Esophagus muscularis mucosa (tissue), 4 donors: ENCODE results near the gene FGD6. TPM values are rescaled to one million over a fixed set of nuclear protein-coding genes. Genes with fewer than 3 reads are reported as not detected.
A peak's percentile ranks its signal among the peaks of the same experiment; 100 is the strongest.

Experiments
- DNase-seq: peaks from one replicate; pipeline ENCODE4 v3.0.0-alpha.2; 2017; ENCODE audit errors: extremely low spot score
- H3K27ac ChIP-seq, 4 donors: fragments of 200-600 bp; sonication (generic); replicated peaks in 1 of 4; 1 replicate in 3 of 4; 2 replicates in 1 of 4; pipeline ENCODE4 v1.5.1; 2016 to 2019; ENCODE audit warnings: mild to moderate bottlenecking in 1 of 4
- H3K27me3 ChIP-seq, 4 donors: fragments of 200-600 bp; sonication (generic); one replicate each; pipeline versions ENCODE4 v1.5.1 to v1.6.0; 2016 to 2019
- H3K36me3 ChIP-seq, 4 donors: fragments of 200-600 bp; sonication (generic); one replicate each; pipeline ENCODE4 v1.5.1; 2016 to 2019
- H3K4me1 ChIP-seq, 4 donors: fragments of 200-600 bp; sonication (generic); one replicate each; pipeline ENCODE4 v1.5.1; 2016 to 2019
- H3K4me3 ChIP-seq, 4 donors: fragments of 200-600 bp; sonication (generic); 1 replicate in 2 of 4; 2 replicates in 2 of 4; pipeline ENCODE4 v1.5.1; 2016 to 2019; ENCODE audit warnings: mild to moderate bottlenecking in 4 of 4, moderate library complexity in 1 of 4
- H3K9me3 ChIP-seq, 4 donors: fragments of 200-600 bp; sonication (generic); 1 replicate in 3 of 4; 2 replicates in 1 of 4; pipeline ENCODE4 v1.5.1; 2016 to 2019
- EP300 ChIP-seq: sonication (generic); formaldehyde crosslinking; IDR thresholded peaks from one replicate; pipeline ENCODE4 v1.6.1; 2017; ENCODE audit warnings: antibody characterized with exemption
- POLR2A ChIP-seq: fragments of 450-650 bp; IDR thresholded peaks from one replicate; pipeline ENCODE4 v1.6.1; 2017; ENCODE audit warnings: antibody characterized with exemption, moderate library complexity, mild to moderate bottlenecking, low read depth
- POLR2AphosphoS5 ChIP-seq, 2 donors: sonication (generic); formaldehyde crosslinking; IDR thresholded peaks; one replicate each; pipeline ENCODE4 v1.6.1; 2017; ENCODE audit warnings: antibody characterized with exemption in 2 of 2
- WGBS: methylation state at CpG from one replicate; pipeline ENCODE4 v1.1.5; 2018; 5-methylcytosine and 5-hydroxymethylcytosine counted together
- intact Hi-C: fragments of 100-400 bp; cut with DNase I; formaldehyde crosslinking; loops from one replicate; pipeline ENCODE4 v1.15.1; 2023
- total RNA-seq, 4 donors: library from RNA; depleted of rRNA; stranded (reverse); fragments of >200 nt; gene quantifications; one replicate each; pipeline versions ENCODE4 v1.1.0 to v1.2.1, GENCODE V29; 2016
- TF ChIP-seq, protein P1 (sequence below), 3 experiments: fragments of 200-600 bp in 2 of 3; fragments of 450-650 bp in 1 of 3; sonication (generic) in 2 of 3; IDR thresholded peaks; one replicate each; pipeline ENCODE4 v1.5.1; 2017 to 2019; ENCODE audit warnings: antibody characterized with exemption in 3 of 3, mild to moderate bottlenecking in 2 of 3, moderate library complexity in 1 of 3

FGD6 gene
- total RNA-seq, 4 donors from 2014 or later: 30.5 to 48.6 (median 37.3) TPM

DNA sequence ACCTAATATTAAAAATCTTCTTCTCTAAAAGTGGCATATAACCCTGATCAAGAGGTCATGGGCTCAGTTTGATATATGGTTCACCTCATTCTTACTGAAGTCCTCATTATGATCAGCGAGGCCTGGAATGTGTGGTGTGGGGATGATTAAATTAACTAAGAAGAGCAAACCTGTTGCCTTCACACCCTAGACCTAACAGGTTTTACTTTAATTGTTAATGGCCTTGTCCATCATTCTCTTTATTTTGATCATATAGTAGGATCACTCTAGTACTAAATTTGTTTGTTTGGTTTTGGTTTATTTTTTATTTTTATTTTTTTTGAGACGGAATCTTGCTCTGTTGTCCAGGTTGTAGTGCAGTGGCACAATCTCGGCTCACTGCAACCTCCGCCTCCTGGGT is 43.8 kb upstream of the FGD6 start:
- H3K36me3 ChIP-seq: peaks cover under 1 to 40% (median 19%) of the 10 kb centered on the region in 4 donors
- no peak for DNase-seq
- no peak overlapping the region for H3K27ac ChIP-seq
- intact Hi-C loops: no loop called here
- H3K4me3 ChIP-seq: no peak overlapping the region
- H3K27me3 ChIP-seq: no peaks in the 10 kb centered on the region
- TF ChIP-seq, protein P1, sequence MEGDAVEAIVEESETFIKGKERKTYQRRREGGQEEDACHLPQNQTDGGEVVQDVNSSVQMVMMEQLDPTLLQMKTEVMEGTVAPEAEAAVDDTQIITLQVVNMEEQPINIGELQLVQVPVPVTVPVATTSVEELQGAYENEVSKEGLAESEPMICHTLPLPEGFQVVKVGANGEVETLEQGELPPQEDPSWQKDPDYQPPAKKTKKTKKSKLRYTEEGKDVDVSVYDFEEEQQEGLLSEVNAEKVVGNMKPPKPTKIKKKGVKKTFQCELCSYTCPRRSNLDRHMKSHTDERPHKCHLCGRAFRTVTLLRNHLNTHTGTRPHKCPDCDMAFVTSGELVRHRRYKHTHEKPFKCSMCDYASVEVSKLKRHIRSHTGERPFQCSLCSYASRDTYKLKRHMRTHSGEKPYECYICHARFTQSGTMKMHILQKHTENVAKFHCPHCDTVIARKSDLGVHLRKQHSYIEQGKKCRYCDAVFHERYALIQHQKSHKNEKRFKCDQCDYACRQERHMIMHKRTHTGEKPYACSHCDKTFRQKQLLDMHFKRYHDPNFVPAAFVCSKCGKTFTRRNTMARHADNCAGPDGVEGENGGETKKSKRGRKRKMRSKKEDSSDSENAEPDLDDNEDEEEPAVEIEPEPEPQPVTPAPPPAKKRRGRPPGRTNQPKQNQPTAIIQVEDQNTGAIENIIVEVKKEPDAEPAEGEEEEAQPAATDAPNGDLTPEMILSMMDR (IDR thresholded peaks at IDR 0.05): no peak
- TF ChIP-seq POLR2AphosphoS5 (IDR thresholded peaks at IDR 0.05) (no peak), EP300 (no peak), POLR2A (no peak)
- peaks cover 17 to 42% (median 25%) of the 10 kb centered on the region in 4 donors for H3K4me1 ChIP-seq
- H3K9me3 ChIP-seq: no peaks in the 10 kb centered on the region
- WGBS: 99% methylated on average over 4 of the region's 4 CpGs

DNA sequence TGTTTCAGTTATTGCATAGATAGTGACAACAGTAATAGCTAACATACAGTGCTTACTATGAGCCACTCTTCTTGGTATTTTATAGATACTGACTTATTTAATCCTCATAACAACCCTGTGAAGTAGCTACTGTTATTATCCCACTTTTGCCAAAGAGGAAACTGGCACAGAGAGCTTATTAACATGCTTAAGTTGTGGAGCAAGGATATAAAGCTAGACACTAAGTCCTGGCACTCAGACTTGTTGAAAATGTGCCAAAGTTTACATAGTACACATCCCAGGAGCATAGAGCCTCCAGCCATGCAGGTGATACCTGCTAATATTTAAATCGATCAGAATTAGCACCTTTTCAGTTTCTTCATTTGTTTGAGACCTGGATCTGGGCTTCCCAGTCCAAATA is 42.1 kb upstream of the FGD6 start:
- 87% methylated on average over 1 of the region's 1 CpG for WGBS
- Histone ChIP-seq H3K36me3 (peaks cover 4 to 43% (median 31%) of the 10 kb centered on the region in 4 donors), H3K27me3 (no peaks in the 10 kb centered on the region), H3K27ac (no peak overlapping the region), H3K4me3 (no peak overlapping the region), H3K4me1 (peaks cover 14 to 42% (median 25%) of the 10 kb centered on the region in 4 donors), H3K9me3 (no peaks in the 10 kb centered on the region)
- intact Hi-C loops: no loop called here
- TF ChIP-seq, protein P1 (IDR thresholded peaks at IDR 0.05): no peak
- TF ChIP-seq POLR2AphosphoS5 (IDR thresholded peaks at IDR 0.05) (no peak), POLR2A (no peak), EP300 (no peak)
- DNase-seq: no peak

DNA sequence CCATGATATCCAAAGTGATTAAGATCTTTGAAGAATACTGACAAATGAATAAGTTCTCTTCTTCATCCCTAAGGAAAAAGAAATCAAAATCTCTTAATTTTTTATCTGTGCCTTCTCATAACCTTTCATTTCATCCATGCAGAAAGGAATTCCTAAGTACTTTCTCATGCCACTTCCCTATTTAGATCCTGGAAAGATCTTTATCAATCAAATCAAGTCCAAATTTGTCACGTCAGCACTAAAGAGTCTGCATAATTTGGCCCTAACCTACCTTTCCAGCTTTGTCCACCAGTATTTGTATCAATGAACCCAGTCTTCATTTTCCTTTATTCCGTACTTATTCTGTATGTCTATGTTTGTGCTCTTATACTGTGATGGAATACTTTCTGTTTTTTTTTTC is 41.5 kb upstream of the FGD6 start:
- Histone ChIP-seq H3K36me3 (peaks cover 8 to 47% (median 32%) of the 10 kb centered on the region in 4 donors), H3K27me3 (no peaks in the 10 kb centered on the region), H3K4me1 (peaks cover 14 to 42% (median 25%) of the 10 kb centered on the region in 4 donors), H3K9me3 (no peaks in the 10 kb centered on the region), H3K27ac (peak overlapping the region in 1 of 4 donors; percentile 11), H3K4me3 (no peak overlapping the region)
- intact Hi-C loops: no loop called here
- TF ChIP-seq EP300: no peak
- TF ChIP-seq, protein P1 (IDR thresholded peaks at IDR 0.05): no peak
- TF ChIP-seq POLR2A: no peak
- no peak for TF ChIP-seq POLR2AphosphoS5 (IDR thresholded peaks at IDR 0.05)
- WGBS: 84% methylated on average over 2 of the region's 2 CpGs
- no peak for DNase-seq

DNA sequence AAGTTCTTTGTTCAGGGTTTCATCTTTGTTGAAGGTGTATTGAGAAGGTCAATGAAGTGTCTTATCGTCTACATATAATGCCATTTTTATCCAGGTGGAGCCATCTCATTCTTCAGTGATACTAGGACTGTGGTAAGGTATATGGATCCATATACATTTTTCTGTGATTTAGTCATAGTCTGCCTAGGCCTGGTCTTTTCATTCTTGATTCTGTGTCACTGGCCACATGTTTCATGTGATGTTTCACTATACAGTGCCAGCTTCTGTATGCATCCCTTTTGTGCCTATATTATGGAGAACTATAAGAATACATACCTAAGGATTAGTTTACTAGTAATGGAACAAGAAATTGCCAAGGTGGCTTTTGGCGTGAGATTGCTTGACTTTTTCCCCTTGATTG is 40.9 kb upstream of the FGD6 start:
- TF ChIP-seq POLR2A (no peak), EP300 (no peak), POLR2AphosphoS5 (IDR thresholded peaks at IDR 0.05) (no peak)
- TF ChIP-seq, protein P1 (IDR thresholded peaks at IDR 0.05): no peak
- Histone ChIP-seq H3K9me3 (no peaks in the 10 kb centered on the region), H3K4me1 (peaks cover 9 to 45% (median 26%) of the 10 kb centered on the region in 4 donors), H3K4me3 (no peak overlapping the region), H3K27ac (peak overlapping the region in 1 of 4 donors; percentile 21), H3K27me3 (no peaks in the 10 kb centered on the region), H3K36me3 (peaks cover 9 to 46% (median 31%) of the 10 kb centered on the region in 4 donors)
- intact Hi-C loops: no loop called here
- DNase-seq: no peak
- 84% methylated on average over 2 of the region's 2 CpGs for WGBS

DNA sequence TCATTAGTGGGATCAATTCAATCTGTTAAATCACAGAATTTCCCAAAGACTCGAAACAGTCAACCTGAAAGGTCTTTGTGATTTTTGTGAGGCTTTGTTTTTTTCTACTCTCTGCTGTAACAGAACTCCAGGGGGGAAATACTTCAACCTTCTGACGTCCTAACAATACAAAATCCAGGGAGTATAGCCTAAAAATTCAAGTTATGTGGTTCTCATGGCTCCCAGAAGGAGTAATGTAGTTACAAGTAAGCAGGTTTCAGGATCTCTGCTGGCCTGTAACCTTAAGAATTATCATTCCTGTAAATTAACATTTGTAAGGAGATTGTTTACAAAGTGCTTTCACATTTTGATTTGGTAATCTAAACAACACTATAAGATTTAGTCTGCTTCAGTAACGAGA is 40.3 kb upstream of the FGD6 start:
- Histone ChIP-seq H3K4me3 (no peak overlapping the region), H3K9me3 (no peaks in the 10 kb centered on the region), H3K36me3 (peaks cover 9 to 47% (median 32%) of the 10 kb centered on the region in 4 donors), H3K27ac (peak overlapping the region in 3 of 4 donors; percentile 7 to 43 (median 21)), H3K4me1 (peaks cover 5 to 44% (median 26%) of the 10 kb centered on the region in 4 donors), H3K27me3 (no peaks in the 10 kb centered on the region)
- 72% methylated on average over 3 of the region's 3 CpGs for WGBS
- intact Hi-C loops: no loop called here
- TF ChIP-seq POLR2AphosphoS5 (IDR thresholded peaks at IDR 0.05) (no peak), POLR2A (no peak), EP300 (no peak)
- TF ChIP-seq, protein P1 (IDR thresholded peaks at IDR 0.05): no peak
- no peak for DNase-seq
